ENCODE results near the gene VAPA. TPM values are rescaled to one million over a fixed set of nuclear protein-coding genes. Genes with fewer than 3 reads are reported as not detected.

The VAPA gene
- polyA plus RNA-seq, 1 donor (not counting 4 experiments of a cell fraction or from before 2014, with no cell fraction given) = 350 TPM

GRCh38 chr18:9941103-9941502 is 27.3 kb downstream of the VAPA start:
- no peaks in the 10 kb centered on the region for H3K9me1 ChIP-seq (ENCODE audit: control insufficient read depth, extremely low read depth, insufficient read depth, low read length)
- TF ChIP-seq EZH2 (IDR thresholded peaks at IDR 0.05; ENCODE audit: low read length) = no peak
- TF ChIP-seq CTCF (optimal IDR thresholded peaks at IDR 0.05 in 1 of 3, IDR thresholded peaks at IDR 0.05 in 1 of 3, conservative IDR thresholded peaks at IDR 0.05 in 1 of 3; ENCODE audit: extremely low read depth in 1 of 3, insufficient read depth in 2 of 3, low read length in 3 of 3) = no peak
- H4K20me1 ChIP-seq (ENCODE audit: control insufficient read depth, extremely low read depth, insufficient read depth, low read length) = peaks cover 4% of the 10 kb centered on the region
- no peak for DNase-seq (ENCODE audit: low read depth, low spot score)
- no peak for FAIRE-seq
- peaks cover 15 to 19% of the 10 kb centered on the region in 2 experiments for H3K36me3 ChIP-seq (ENCODE audit: control insufficient read depth in 2 of 2, extremely low read depth in 1 of 2, insufficient read depth in 2 of 2, low read length in 2 of 2)
- no peaks in the 10 kb centered on the region for H3K9me3 ChIP-seq (ENCODE audit: control insufficient read depth, low read depth, low read length)
- no peaks in the 10 kb centered on the region for H3K4me1 ChIP-seq (ENCODE audit: control insufficient read depth, extremely low read depth, insufficient read depth, low read length)
- no peak overlapping the region for H2AFZ ChIP-seq (ENCODE audit: control insufficient read depth, low read length)
- dilution Hi-C loops (cut with MboI; ENCODE audit: extremely low pct_ligation_motif_present, low sequenced_read_pairs) = no loop called here
- H3K9ac ChIP-seq (ENCODE audit: control insufficient read depth, extremely low read depth, insufficient read depth, low read length) = no peak overlapping the region
- H3K4me3 ChIP-seq (ENCODE audit: control insufficient read depth in 2 of 3, extremely low read depth in 1 of 3, insufficient read depth in 2 of 3, low read depth in 1 of 3, low read length in 3 of 3) = no peak overlapping the region
- peaks cover 45% of the 10 kb centered on the region for H3K79me2 ChIP-seq (ENCODE audit: control insufficient read depth, insufficient read depth, low read length)
- H3K27me3 ChIP-seq (ENCODE audit: control insufficient read depth, extremely low read depth, insufficient read depth, low read length) = no peaks in the 10 kb centered on the region
- H3K4me2 ChIP-seq (ENCODE audit: control insufficient read depth, extremely low read depth, insufficient read depth, low read depth, low read length) = no peak overlapping the region
- H3K27ac ChIP-seq (ENCODE audit: control insufficient read depth, insufficient read depth, low read length) = no peak overlapping the region

GRCh38 chr18:9941660-9942059 is 27.8 kb downstream of the VAPA start:
- H3K4me1 ChIP-seq (ENCODE audit: control insufficient read depth, extremely low read depth, insufficient read depth, low read length) = no peaks in the 10 kb centered on the region
- H3K9me3 ChIP-seq (ENCODE audit: control insufficient read depth, low read depth, low read length) = no peaks in the 10 kb centered on the region
- peaks cover 4% of the 10 kb centered on the region for H4K20me1 ChIP-seq (ENCODE audit: control insufficient read depth, extremely low read depth, insufficient read depth, low read length)
- H2AFZ ChIP-seq (ENCODE audit: control insufficient read depth, low read length) = no peak overlapping the region
- H3K4me2 ChIP-seq (ENCODE audit: control insufficient read depth, extremely low read depth, insufficient read depth, low read depth, low read length) = no peak overlapping the region
- H3K4me3 ChIP-seq (ENCODE audit: control insufficient read depth in 2 of 3, extremely low read depth in 1 of 3, insufficient read depth in 2 of 3, low read depth in 1 of 3, low read length in 3 of 3) = no peak overlapping the region
- H3K9me1 ChIP-seq (ENCODE audit: control insufficient read depth, extremely low read depth, insufficient read depth, low read length) = no peaks in the 10 kb centered on the region
- H3K9ac ChIP-seq (ENCODE audit: control insufficient read depth, extremely low read depth, insufficient read depth, low read length) = no peak overlapping the region
- no peaks in the 10 kb centered on the region for H3K27me3 ChIP-seq (ENCODE audit: control insufficient read depth, extremely low read depth, insufficient read depth, low read length)
- H3K79me2 ChIP-seq (ENCODE audit: control insufficient read depth, insufficient read depth, low read length) = peaks cover 42% of the 10 kb centered on the region
- dilution Hi-C loops (cut with MboI; ENCODE audit: extremely low pct_ligation_motif_present, low sequenced_read_pairs) = no loop called here
- H3K27ac ChIP-seq (ENCODE audit: control insufficient read depth, insufficient read depth, low read length) = no peak overlapping the region
- FAIRE-seq (no peak), DNase-seq (ENCODE audit: low read depth, low spot score) (no peak)
- no peak for TF ChIP-seq EZH2 (IDR thresholded peaks at IDR 0.05; ENCODE audit: low read length)
- TF ChIP-seq CTCF (optimal IDR thresholded peaks at IDR 0.05 in 1 of 3, IDR thresholded peaks at IDR 0.05 in 1 of 3, conservative IDR thresholded peaks at IDR 0.05 in 1 of 3; ENCODE audit: extremely low read depth in 1 of 3, insufficient read depth in 2 of 3, low read length in 3 of 3) = no peak
- H3K36me3 ChIP-seq (ENCODE audit: control insufficient read depth in 2 of 2, extremely low read depth in 1 of 2, insufficient read depth in 2 of 2, low read length in 2 of 2) = peaks cover 14 to 18% of the 10 kb centered on the region in 2 experiments
